Parietal lobe (tissue), 2 donors: Measurements from ENCODE around the gene SERPINE3. TPM values are rescaled to one million over a fixed set of nuclear protein-coding genes. Genes with fewer than 3 reads are reported as not detected.

Experiments used
- small RNA-seq: library from RNA; depleted of rRNA; stranded (forward); fragments of <200 nt; gene quantifications from one replicate; pipeline ENCODE3, GENCODE V24; 2014; ENCODE audit warnings: low replicate concordance
- total RNA-seq: library from RNA; depleted of rRNA; stranded (reverse); fragments of >200 nt; gene quantifications from one replicate; pipeline ENCODE4 v1.2.3, GENCODE V29; 2014

SERPINE3 gene
- 0.63 TPM for total RNA-seq

DNA sequence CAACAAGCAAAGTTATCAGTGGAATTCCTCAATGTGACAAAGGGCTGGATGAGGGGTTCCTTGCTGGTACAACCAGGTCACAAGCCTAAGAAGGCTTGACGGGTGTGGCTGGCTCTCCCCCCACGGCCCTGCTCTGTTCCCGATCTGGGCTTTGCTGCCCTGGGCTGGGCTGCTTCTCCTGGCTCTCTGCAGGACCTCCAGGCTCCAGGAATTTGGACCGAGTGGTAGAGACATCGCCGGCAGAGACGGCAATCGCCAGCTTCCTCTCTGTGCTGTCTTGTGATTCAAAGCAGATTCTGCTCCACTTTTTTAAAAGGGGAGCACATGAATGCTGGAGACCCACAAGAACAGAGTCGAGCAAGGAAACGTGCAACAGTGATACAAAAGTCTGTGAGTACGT, at the start of gene SERPINE3:
SERPINE3 (plus strand) TSS at position 338 of the 400 bp plus-strand sequence. CDS start 1,401 bp downstream, outside the sequence.

Small RNA genes lying within 50 kb of the gene (small RNA-seq; reads per million reads assigned to genes)
- not detected for gene MIR5693

Other genes with a start within 250 kb of the SERPINE3 start
- not detected for gene C13orf42, start 228.4 kb upstream of the SERPINE3 start, total RNA-seq
- gene FAM124A, start 117.3 kb upstream of the SERPINE3 start, total RNA-seq: 23.2 TPM
- gene INTS6, start 113.3 kb downstream of the SERPINE3 start, total RNA-seq: 68.2 TPM
- gene WDFY2, start 244.8 kb downstream of the SERPINE3 start, total RNA-seq: 28.5 TPM